IPS-20b (cell line): ENCODE results near the gene C6orf132.

Experiments used
- H3K27ac ChIP-seq: one replicate; pipeline ENCODE4 v1.5.1; 2013; ENCODE audit warnings: low read length
- H3K27me3 ChIP-seq: 2 replicates; pipeline ENCODE4 v1.6.1; 2013; ENCODE audit warnings: mild to moderate bottlenecking, low read length, inconsistent platforms; ENCODE audit not compliant: insufficient read depth
- H3K36me3 ChIP-seq: 2 replicates; pipeline ENCODE4 v1.6.1; 2013; ENCODE audit warnings: low read depth, mild to moderate bottlenecking, inconsistent platforms, low read length, moderate library complexity; ENCODE audit not compliant: insufficient read depth
- H3K4me1 ChIP-seq: 2 replicates; pipeline ENCODE4 v1.6.1; 2013; ENCODE audit warnings: mild to moderate bottlenecking, control low read depth, inconsistent platforms, low read length, moderate library complexity; ENCODE audit not compliant: insufficient read depth
- H3K4me3 ChIP-seq: 2 replicates; pipeline ENCODE4 v1.5.1; 2013; ENCODE audit warnings: mild to moderate bottlenecking, low read length, inconsistent platforms
- H3K9ac ChIP-seq: 2 replicates; pipeline ENCODE4 v1.6.1; 2013; ENCODE audit warnings: low read depth, mild to moderate bottlenecking, inconsistent platforms, low read length, moderate library complexity
- H3K9me3 ChIP-seq: 2 replicates; pipeline ENCODE4 v1.6.1; 2013; ENCODE audit warnings: mild to moderate bottlenecking, low read depth, low read length, inconsistent platforms; ENCODE audit not compliant: insufficient read depth

C6orf132 gene

DNA sequence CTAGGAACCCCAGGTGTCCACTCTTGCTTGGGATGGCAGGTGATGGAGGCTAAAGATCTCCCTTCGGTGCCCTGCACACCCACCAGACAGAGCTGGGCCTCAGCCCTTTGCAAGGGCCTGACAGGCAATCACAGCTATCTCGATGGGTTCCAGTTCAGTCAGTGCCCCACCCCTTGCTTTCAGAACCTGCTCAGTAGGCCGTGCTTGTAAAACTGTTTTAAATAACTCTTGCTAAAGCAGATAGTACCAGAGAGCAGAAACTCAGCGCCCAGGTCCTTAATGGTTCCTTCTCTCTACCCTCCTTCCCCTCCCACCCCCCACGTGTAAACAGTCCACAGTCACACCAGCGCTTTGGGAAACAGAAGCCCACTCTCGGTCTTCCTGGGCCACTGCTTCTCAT is 39.2 kb downstream of the C6orf132 start:
- Histone ChIP-seq H3K9ac (no peak overlapping the region), H3K4me1 (peaks cover 4% of the 10 kb centered on the region; the same call in 1 of the 2 replicates), H3K27me3 (peaks cover 19% of the 10 kb centered on the region), H3K36me3 (peaks cover 30% of the 10 kb centered on the region), H3K27ac (no peak overlapping the region), H3K9me3 (no peaks in the 10 kb centered on the region), H3K4me3 (no peak overlapping the region)

DNA sequence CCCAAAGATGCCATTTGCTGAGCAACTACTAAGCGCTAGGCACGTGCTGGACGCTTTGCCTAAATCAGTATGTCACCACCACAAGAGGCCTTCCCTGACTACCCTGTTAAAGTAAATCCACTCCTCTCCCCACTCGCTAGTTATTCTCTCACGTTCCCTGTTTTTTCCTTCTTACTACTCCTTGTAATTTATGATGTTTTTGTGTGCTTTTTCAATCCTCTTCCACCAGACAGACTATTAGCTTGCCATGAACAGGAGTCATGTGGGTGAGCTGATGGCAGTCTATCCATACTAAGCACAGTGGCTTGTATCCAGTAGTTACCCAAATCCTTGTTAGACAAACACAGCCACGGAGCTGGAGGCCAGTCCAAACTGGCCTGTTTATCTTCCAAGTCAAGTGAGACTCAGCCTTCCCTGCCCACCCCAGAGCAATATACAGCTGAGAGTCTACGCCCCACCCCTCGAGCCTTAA is 41.2 kb downstream of the C6orf132 start:
- Histone ChIP-seq H3K27me3 (peaks cover 36% of the 10 kb centered on the region), H3K4me3 (no peak overlapping the region), H3K36me3 (peaks cover 25% of the 10 kb centered on the region), H3K9ac (no peak overlapping the region), H3K27ac (no peak overlapping the region), H3K4me1 (peaks cover 4% of the 10 kb centered on the region; the same call in 1 of the 2 replicates), H3K9me3 (no peaks in the 10 kb centered on the region)

DNA sequence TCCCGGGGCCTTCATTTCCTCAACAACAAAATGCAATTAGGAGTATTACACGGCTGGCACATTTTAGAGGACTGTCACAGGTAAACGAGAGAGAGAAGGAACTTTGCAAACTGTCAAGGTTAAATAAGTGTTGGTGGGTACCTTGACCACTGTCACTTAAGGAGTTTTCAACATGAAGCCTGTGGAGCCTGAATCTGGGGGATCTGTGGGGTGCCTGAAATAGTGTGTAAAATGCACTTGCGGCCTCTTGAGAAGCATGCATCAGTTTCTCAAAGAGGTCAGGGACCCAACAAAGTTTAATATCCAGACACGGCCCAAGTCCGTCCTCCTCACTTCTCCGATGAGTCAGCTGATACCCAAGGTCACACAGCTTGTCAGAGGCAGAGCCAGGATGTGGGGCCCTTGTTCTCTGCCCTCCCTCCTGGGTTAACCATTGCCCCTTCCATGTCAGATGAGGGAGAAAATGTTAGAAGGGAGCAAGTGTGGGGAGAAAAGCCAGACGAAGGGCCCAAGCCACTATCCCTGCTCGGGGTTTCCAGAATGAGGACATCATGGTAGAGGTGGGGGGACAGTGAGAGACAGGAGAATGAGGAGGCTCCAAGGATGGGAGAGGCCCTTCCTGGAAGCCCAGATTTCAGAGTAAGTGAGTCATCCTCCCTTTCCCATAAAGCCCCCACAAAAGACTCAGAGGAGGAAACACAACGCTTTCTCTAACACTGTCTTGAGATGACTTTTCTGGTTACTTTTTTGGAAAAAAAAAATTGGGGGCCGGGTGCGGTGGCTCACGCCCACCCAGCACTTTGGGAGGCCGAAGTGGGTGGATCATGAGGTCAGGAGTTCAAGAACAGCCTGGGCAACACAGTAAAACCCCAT is 42.2 kb downstream of the C6orf132 start:
- H3K9ac ChIP-seq = no peak overlapping the region
- no peak overlapping the region for H3K4me3 ChIP-seq
- H3K36me3 ChIP-seq = peaks cover 18% of the 10 kb centered on the region
- peaks cover 4% of the 10 kb centered on the region; the same call in 1 of the 2 replicates for H3K4me1 ChIP-seq
- H3K27ac ChIP-seq = no peak overlapping the region
- H3K9me3 ChIP-seq = no peaks in the 10 kb centered on the region
- H3K27me3 ChIP-seq = peaks cover 46% of the 10 kb centered on the region

DNA sequence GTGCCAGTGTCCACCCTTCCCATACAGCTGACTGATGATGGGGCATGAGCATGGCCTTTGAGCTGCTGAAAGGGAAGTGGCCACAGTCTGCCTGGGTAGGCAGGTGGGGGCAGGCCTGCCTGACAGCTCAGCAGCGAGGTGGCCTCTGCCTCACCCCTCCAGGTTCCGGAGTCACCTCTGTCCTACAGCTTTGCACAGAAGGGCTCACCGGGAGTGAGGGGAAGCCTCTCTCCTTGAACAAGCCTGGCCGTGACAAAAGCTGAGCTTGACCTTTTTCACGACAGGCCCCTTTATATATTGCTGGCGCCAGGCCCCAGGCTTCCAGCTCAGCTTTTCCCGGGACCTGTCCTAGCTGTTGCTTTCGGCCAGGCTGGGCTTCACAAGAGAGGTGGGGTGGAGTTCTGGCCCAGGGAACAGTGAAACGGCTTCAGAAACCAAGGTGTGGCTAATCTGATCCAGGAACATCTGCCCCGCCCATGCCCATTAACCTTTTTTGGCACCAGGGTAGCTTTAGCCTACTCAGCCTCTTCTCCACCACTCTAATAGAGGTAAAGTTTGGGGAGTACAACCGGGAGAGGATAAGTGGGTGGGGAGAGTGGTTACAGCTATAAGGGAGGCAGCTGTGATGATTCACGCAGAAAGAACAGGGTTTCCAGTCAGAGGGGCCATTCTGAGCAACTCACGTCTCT is 42.9 kb downstream of the C6orf132 start:
- H3K27me3 ChIP-seq = peaks cover 50% of the 10 kb centered on the region
- no peak overlapping the region for H3K27ac ChIP-seq
- no peaks in the 10 kb centered on the region for H3K9me3 ChIP-seq
- H3K4me1 ChIP-seq = peaks cover 4% of the 10 kb centered on the region; the same call in 1 of the 2 replicates
- peaks cover 18% of the 10 kb centered on the region for H3K36me3 ChIP-seq
- H3K4me3 ChIP-seq = no peak overlapping the region
- no peak overlapping the region for H3K9ac ChIP-seq

DNA sequence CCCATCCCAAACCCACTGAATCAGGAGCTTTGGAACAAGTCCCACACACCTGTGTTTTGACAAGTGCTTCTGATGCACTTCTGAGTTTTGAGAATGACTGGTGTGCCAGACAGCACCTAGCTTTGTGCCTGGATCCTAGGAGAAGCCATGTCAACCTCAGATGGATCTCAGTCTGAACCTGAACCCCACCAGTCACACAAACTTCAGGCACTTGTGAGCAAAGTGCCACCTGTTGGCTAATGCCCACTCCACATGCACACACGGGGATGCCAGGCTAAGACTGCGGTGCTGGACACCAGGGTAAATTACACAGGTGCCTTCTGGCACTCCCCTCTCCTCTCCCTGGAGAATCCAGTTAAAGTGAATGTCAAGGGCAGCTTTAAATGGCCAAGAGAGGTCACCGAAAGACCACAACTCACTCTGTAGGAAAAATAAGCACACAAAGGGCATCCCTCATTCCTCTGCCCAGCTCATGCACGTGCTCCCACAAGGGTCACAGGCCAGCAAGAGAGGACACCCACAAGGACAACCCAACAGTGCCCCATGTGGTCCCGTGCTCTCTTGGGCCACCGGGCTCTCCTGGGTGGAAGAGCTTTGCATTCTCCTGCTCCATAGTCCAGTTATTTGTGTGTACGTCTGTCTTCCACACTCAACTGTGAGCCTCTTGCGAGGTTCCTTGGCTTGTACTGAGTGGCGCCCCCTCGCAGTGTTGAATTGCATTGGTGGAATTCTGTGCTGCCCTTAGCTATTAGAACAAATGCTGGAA is 46.5 kb downstream of the C6orf132 start:
- peaks cover 69% of the 10 kb centered on the region for H3K27me3 ChIP-seq
- H3K9ac ChIP-seq = no peak overlapping the region
- no peaks in the 10 kb centered on the region for H3K36me3 ChIP-seq
- H3K4me3 ChIP-seq = no peak overlapping the region
- H3K4me1 ChIP-seq = no peaks in the 10 kb centered on the region; the same call in 1 of the 2 replicates
- no peak overlapping the region for H3K27ac ChIP-seq
- no peaks in the 10 kb centered on the region for H3K9me3 ChIP-seq

DNA sequence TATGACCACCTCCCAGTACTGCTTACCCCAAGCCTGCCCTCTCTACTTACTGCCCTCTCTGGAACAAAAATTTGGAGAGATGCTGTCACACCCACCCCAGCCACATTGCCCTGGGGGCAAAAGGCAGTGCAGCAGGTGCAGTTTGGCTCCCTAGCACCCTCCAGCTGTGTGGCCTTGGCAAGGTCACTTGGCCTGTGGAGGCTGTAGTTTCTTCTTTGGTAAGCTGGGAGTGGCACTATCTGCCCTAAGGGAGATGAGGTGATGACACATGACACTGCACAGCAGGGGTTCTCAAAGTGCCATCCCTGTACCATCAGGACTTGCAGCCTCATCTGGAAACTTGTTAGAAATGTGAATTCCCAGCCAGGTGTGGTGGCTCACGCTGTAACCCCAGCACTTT is 47.3 kb downstream of the C6orf132 start:
- Histone ChIP-seq H3K27me3 (peaks cover 75% of the 10 kb centered on the region), H3K36me3 (no peaks in the 10 kb centered on the region), H3K27ac (no peak overlapping the region), H3K9ac (no peak overlapping the region), H3K9me3 (no peaks in the 10 kb centered on the region), H3K4me3 (no peak overlapping the region), H3K4me1 (no peaks in the 10 kb centered on the region; the same call in 1 of the 2 replicates)

DNA sequence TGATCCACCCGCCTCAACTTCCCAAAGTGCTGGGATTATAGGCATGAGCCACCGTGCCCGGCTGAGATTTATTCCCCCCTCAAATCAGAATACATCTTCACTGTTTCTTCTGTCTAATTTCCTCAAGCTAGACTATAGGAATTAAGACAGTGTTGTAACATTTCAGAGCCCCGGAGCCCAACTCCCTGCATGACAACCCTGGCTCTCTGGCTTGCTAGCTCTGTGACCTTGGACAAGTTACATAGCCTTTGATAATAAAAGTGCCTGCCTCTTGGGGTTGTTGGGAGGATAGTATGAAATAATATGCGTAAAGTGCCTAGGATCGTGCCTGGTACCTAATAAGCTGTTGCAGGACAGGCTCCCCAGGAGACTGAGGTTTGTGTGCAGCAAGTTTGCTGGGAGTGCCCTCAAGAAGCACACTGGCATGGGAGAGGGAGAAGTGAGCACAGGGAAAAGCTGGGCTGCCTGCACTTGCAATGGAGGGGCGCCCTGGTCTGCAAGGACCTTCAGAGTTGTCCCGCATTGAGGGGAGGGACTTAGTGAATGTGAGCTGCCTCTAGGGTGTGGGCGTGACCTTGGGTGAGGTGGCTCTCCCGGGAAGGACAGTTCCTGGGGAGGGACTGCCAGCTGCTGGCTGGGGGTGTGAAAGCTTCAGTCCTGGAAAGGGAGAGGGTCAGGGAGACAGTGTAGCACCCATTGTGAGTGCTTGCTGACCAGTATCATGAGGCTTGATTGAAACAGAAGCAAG is 48.7 kb downstream of the C6orf132 start:
- H3K9me3 ChIP-seq = no peaks in the 10 kb centered on the region
- H3K27ac ChIP-seq = no peak overlapping the region
- no peaks in the 10 kb centered on the region for H3K4me1 ChIP-seq
- H3K9ac ChIP-seq = no peak overlapping the region
- no peak overlapping the region for H3K4me3 ChIP-seq
- no peaks in the 10 kb centered on the region for H3K36me3 ChIP-seq
- H3K27me3 ChIP-seq = peaks cover 68% of the 10 kb centered on the region

DNA sequence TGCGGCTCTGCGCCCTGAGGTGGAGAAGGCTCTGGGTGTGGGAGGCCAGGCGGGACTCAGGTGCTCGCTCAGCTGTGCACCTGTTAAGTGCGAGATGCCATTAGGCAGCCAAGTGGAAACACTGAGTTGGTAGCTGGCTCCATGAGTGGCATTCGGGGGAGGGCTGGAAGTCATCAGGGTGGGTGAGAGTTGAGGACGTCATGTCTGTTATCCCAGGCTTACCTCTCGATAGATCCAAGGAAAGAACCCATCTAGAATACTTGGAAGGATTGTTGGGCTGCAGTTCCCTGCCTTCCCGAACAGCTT is 50.7 kb downstream of the C6orf132 start:
- no peak overlapping the region for H3K27ac ChIP-seq

DNA sequence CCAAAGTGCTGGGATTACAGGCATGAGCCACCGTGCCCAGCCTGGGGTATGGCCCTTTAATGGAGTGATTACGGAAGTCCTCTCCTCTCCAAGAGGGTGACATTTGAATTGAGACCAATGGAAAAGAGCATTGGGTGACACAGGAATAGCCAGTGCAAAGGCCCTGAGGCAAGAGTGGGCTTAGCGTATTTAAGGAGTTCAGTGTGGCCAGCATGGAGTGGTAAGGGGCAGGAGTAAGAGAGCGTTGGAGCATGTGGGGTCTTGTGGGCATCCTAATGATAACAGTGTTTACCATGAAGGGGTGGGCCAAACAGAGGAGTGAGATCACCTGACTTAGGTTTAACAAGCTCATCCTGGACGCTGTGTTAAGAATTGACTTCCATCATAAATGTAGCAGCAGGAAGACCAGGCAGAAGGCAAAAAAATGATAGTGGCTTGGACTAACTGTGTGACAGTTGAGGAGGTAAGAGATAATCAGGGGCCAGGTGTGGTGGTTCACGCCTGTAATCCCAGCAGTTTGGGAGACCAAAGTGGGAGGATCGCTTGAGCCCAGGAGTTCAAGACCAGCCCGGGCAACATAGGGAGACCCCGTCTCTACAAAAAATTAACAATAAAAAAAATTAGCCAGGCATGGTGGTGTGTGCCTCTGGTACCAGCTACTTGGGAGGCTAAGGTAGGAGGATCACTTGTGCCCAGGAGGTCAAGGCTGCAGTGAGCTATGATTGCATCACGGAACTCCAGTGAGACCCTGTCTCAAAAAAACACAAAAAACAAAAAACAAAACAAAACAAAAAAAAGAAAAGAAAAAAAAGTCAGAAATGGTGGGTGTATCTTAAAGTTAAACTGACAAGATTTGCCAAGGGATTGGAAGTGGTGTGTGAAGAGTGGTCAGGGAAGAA is 51.4 kb downstream of the C6orf132 start:
- H3K27ac ChIP-seq = no peak overlapping the region
- H3K27me3 ChIP-seq = peaks cover 45% of the 10 kb centered on the region
- H3K36me3 ChIP-seq = no peaks in the 10 kb centered on the region
- peaks cover 11% of the 10 kb centered on the region; the same call in 1 of the 2 replicates for H3K4me1 ChIP-seq
- no peak overlapping the region for H3K4me3 ChIP-seq
- no peaks in the 10 kb centered on the region for H3K9me3 ChIP-seq
- H3K9ac ChIP-seq = no peak overlapping the region

More for the DNA sequence above, 50.7 kb downstream of the C6orf132 start:
- Histone ChIP-seq H3K27me3 (peaks cover 50% of the 10 kb centered on the region), H3K9me3 (no peaks in the 10 kb centered on the region), H3K4me1 (peaks cover 10% of the 10 kb centered on the region; the same call in 1 of the 2 replicates), H3K9ac (no peak overlapping the region), H3K4me3 (no peak overlapping the region), H3K36me3 (no peaks in the 10 kb centered on the region)

DNA sequence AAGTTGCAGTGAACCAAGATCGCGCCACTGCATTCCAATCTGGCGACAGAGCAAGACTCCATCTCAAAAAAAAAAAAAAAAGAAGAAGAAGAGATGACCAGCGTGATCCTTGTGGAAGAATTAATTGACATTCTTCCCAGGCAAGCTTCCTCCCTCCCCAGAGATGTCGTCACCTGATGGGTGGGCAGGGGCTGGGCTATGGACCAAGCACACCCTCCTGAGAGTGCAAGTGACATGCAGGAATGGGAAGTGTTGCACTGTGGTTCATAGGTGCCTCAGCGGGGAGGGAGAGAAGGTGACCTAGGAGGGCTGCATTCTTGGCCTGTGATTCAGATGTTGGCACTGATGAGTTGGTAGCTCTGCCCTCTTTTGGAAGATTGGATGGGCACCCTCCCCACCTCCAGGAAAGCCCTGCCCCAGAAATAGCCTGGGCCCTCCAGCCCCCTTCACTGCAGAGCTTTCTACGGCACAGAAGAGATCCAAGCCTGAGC is 54.3 kb downstream of the C6orf132 start:
- no peak overlapping the region for H3K27ac ChIP-seq
- no peaks in the 10 kb centered on the region for H3K36me3 ChIP-seq
- H3K27me3 ChIP-seq = peaks cover 26% of the 10 kb centered on the region
- H3K4me1 ChIP-seq = peaks cover 11% of the 10 kb centered on the region; the same call in 1 of the 2 replicates
- H3K4me3 ChIP-seq = no peak overlapping the region
- no peak overlapping the region for H3K9ac ChIP-seq
- no peaks in the 10 kb centered on the region for H3K9me3 ChIP-seq
